Measurements from ENCODE around the gene TSACC.
"Not testable (repeated sequence)": the region's sequence is repeated elsewhere in the genome, so short reads cannot be mapped to it uniquely, and the experiment has no call there.

TSACC gene

GRCh38 chr1:156367383-156368156 is 29.2 kb downstream of the TSACC start:
- Histone ChIP-seq H3K27ac (no peak overlapping the region), H3K27me3 (peaks cover 91% of the 10 kb centered on the region), H3K36me3 (no peaks in the 10 kb centered on the region), H3K9me3 (no peaks in the 10 kb centered on the region), H3K4me1 (ENCODE audit: control insufficient read depth in 1 of 2, insufficient read depth in 1 of 2, low read depth in 1 of 2, low read length in 1 of 2) (peaks cover 6 to 7% of the 10 kb centered on the region in 2 experiments), H3K4me3 (ENCODE audit: low read depth in 1 of 2, low read length in 1 of 2) (no peak overlapping the region)
- TF ChIP-seq CTCF (IDR thresholded peaks at IDR 0.05), result no peak

- Histone ChIP-seq H3K27me3 (peaks cover 91% of the 10 kb centered on the region), H3K27ac (no peak overlapping the region), H3K4me3 (ENCODE audit: low read depth in 1 of 2, low read length in 1 of 2) (no peak overlapping the region), H3K4me1 (ENCODE audit: control insufficient read depth in 1 of 2, insufficient read depth in 1 of 2, low read depth in 1 of 2, low read length in 1 of 2) (peaks cover 6 to 7% of the 10 kb centered on the region in 2 experiments), H3K36me3 (no peaks in the 10 kb centered on the region), H3K9me3 (no peaks in the 10 kb centered on the region)
- TF ChIP-seq CTCF (IDR thresholded peaks at IDR 0.05), result no peak
These were observed 29.9 kb downstream of the TSACC start for GRCh38 chr1:156368157-156368658.

- peaks cover 6 to 7% of the 10 kb centered on the region in 2 experiments for H3K4me1 ChIP-seq (ENCODE audit: control insufficient read depth in 1 of 2, insufficient read depth in 1 of 2, low read depth in 1 of 2, low read length in 1 of 2)
- TF ChIP-seq CTCF (IDR thresholded peaks at IDR 0.05), result no peak
- H3K27ac ChIP-seq, result no peak within 1 kb of the TSS
- H3K9me3 ChIP-seq, result no peaks in the 10 kb centered on the region
- H3K36me3 ChIP-seq, result no peaks in the 10 kb centered on the region
- H3K4me3 ChIP-seq (ENCODE audit: low read depth in 1 of 2, low read length in 1 of 2), result peak within 1 kb of the TSS; percentile 12 to 20
- H3K27me3 ChIP-seq, result peaks cover 96% of the 10 kb centered on the region
These were observed 30.8 kb downstream of the TSACC start, which contains the start of gene RHBG for GRCh38 chr1:156368889-156369684. RHBG (plus strand) TSS chr1:156369211; CDS start chr1:156369250, 39 bp downstream.

GRCh38 chr1:156369685-156370286 is 31.5 kb downstream of the TSACC start:
- not testable (repeated sequence) for H3K27ac ChIP-seq; H3K36me3 ChIP-seq; H3K9me3 ChIP-seq; H3K4me3 ChIP-seq (ENCODE audit: low read depth in 1 of 2, low read length in 1 of 2); H3K4me1 ChIP-seq (ENCODE audit: control insufficient read depth in 1 of 2, insufficient read depth in 1 of 2, low read depth in 1 of 2, low read length in 1 of 2)
- H3K27me3 ChIP-seq, result peaks cover 90% of the 10 kb centered on the region

GRCh38 chr1:156371553-156372264 is 33.4 kb downstream of the TSACC start:
- no peak for TF ChIP-seq CTCF (IDR thresholded peaks at IDR 0.05)
- Histone ChIP-seq H3K4me1 (ENCODE audit: control insufficient read depth in 1 of 2, insufficient read depth in 1 of 2, low read depth in 1 of 2, low read length in 1 of 2) (peaks cover 6 to 7% of the 10 kb centered on the region in 2 experiments), H3K27ac (no peak overlapping the region), H3K4me3 (ENCODE audit: low read depth in 1 of 2, low read length in 1 of 2) (no peak overlapping the region), H3K36me3 (no peaks in the 10 kb centered on the region), H3K9me3 (no peaks in the 10 kb centered on the region), H3K27me3 (peaks cover 74% of the 10 kb centered on the region)
